Measurements from ENCODE around the gene AOC3.

DNA sequence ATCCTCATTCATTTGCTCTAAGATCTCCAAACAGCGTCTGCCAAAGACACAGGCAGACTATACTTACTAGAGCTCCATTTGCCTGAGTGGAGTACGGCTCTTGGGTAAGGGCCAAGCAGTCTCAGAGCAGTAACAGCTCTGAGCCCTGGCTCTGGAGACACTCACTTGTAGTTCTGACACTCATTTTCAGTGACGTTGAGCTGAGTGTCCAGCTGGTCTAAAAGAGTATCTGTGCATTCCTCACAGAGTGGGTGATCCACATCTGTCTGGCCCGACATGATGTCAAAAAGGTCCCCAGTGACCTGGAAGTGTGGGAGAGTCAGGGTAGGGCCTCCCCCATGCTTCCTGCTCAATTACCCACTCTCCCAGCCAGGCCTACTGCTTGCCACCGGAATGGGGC, 32.6 kb upstream of the AOC3 start:
- TF ChIP-seq, protein P1, sequence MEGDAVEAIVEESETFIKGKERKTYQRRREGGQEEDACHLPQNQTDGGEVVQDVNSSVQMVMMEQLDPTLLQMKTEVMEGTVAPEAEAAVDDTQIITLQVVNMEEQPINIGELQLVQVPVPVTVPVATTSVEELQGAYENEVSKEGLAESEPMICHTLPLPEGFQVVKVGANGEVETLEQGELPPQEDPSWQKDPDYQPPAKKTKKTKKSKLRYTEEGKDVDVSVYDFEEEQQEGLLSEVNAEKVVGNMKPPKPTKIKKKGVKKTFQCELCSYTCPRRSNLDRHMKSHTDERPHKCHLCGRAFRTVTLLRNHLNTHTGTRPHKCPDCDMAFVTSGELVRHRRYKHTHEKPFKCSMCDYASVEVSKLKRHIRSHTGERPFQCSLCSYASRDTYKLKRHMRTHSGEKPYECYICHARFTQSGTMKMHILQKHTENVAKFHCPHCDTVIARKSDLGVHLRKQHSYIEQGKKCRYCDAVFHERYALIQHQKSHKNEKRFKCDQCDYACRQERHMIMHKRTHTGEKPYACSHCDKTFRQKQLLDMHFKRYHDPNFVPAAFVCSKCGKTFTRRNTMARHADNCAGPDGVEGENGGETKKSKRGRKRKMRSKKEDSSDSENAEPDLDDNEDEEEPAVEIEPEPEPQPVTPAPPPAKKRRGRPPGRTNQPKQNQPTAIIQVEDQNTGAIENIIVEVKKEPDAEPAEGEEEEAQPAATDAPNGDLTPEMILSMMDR (IDR thresholded peaks at IDR 0.05; ENCODE audit: low read depth, low read length, missing input control): no peak
- TF ChIP-seq, protein P2, sequence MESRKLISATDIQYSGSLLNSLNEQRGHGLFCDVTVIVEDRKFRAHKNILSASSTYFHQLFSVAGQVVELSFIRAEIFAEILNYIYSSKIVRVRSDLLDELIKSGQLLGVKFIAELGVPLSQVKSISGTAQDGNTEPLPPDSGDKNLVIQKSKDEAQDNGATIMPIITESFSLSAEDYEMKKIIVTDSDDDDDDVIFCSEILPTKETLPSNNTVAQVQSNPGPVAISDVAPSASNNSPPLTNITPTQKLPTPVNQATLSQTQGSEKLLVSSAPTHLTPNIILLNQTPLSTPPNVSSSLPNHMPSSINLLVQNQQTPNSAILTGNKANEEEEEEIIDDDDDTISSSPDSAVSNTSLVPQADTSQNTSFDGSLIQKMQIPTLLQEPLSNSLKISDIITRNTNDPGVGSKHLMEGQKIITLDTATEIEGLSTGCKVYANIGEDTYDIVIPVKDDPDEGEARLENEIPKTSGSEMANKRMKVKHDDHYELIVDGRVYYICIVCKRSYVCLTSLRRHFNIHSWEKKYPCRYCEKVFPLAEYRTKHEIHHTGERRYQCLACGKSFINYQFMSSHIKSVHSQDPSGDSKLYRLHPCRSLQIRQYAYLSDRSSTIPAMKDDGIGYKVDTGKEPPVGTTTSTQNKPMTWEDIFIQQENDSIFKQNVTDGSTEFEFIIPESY (IDR thresholded peaks at IDR 0.05): no peak
- TF ChIP-seq FOXA1 (IDR thresholded peaks at IDR 0.05) (no peak), SP1 (IDR thresholded peaks at IDR 0.05) (no peak), JUND (IDR thresholded peaks at IDR 0.05) (no peak), EGR1 (IDR thresholded peaks at IDR 0.05; ENCODE audit: low read depth in 2 of 2) (no peak), RAD21 (IDR thresholded peaks at IDR 0.05) (no peak), TAF1 (conservative IDR thresholded peaks at IDR 0.05) (no peak), NR2F2 (IDR thresholded peaks at IDR 0.05) (no peak), YY1 (IDR thresholded peaks at IDR 0.05) (no peak), GABPA (IDR thresholded peaks at IDR 0.05 in 1 of 2, conservative IDR thresholded peaks at IDR 0.05 in 1 of 2) (no peak)
- TF ChIP-seq, protein P3, sequence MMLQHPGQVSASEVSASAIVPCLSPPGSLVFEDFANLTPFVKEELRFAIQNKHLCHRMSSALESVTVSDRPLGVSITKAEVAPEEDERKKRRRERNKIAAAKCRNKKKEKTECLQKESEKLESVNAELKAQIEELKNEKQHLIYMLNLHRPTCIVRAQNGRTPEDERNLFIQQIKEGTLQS (IDR thresholded peaks at IDR 0.05): no peak
- TF ChIP-seq, protein P4, sequence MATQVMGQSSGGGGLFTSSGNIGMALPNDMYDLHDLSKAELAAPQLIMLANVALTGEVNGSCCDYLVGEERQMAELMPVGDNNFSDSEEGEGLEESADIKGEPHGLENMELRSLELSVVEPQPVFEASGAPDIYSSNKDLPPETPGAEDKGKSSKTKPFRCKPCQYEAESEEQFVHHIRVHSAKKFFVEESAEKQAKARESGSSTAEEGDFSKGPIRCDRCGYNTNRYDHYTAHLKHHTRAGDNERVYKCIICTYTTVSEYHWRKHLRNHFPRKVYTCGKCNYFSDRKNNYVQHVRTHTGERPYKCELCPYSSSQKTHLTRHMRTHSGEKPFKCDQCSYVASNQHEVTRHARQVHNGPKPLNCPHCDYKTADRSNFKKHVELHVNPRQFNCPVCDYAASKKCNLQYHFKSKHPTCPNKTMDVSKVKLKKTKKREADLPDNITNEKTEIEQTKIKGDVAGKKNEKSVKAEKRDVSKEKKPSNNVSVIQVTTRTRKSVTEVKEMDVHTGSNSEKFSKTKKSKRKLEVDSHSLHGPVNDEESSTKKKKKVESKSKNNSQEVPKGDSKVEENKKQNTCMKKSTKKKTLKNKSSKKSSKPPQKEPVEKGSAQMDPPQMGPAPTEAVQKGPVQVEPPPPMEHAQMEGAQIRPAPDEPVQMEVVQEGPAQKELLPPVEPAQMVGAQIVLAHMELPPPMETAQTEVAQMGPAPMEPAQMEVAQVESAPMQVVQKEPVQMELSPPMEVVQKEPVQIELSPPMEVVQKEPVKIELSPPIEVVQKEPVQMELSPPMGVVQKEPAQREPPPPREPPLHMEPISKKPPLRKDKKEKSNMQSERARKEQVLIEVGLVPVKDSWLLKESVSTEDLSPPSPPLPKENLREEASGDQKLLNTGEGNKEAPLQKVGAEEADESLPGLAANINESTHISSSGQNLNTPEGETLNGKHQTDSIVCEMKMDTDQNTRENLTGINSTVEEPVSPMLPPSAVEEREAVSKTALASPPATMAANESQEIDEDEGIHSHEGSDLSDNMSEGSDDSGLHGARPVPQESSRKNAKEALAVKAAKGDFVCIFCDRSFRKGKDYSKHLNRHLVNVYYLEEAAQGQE (IDR thresholded peaks at IDR 0.05): no peak
- TF ChIP-seq, protein P5, sequence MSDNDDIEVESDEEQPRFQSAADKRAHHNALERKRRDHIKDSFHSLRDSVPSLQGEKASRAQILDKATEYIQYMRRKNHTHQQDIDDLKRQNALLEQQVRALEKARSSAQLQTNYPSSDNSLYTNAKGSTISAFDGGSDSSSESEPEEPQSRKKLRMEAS (IDR thresholded peaks at IDR 0.05): no peak

Measured in liver (tissue), 3 donors.